EL (cell line): ENCODE measurements around the gene ADGRA1.

ENCODE experiments used
- DNase-seq: peaks from one replicate; pipeline ENCODE4 v3.0.0-alpha.2; 2016

ADGRA1 gene

GRCh38 chr10:133113146-133113830 lies 25.6 kb downstream of the ADGRA1 start:
- no peak for DNase-seq

- no peak for DNase-seq
Observed at GRCh38 chr10:133113847-133114246, 26.1 kb downstream of the ADGRA1 start.

GRCh38 chr10:133114251-133114650 lies 26.5 kb downstream of the ADGRA1 start:
- no peak for DNase-seq

- no peak for DNase-seq
Observed at GRCh38 chr10:133114726-133115452, 27.2 kb downstream of the ADGRA1 start.

- no peak for DNase-seq
Observed at GRCh38 chr10:133115453-133115842, 27.7 kb downstream of the ADGRA1 start.

- DNase-seq, result no peak
Observed at GRCh38 chr10:133115976-133116375, 28.3 kb downstream of the ADGRA1 start.

- DNase-seq, result no peak
Observed at GRCh38 chr10:133116455-133116854, 28.7 kb downstream of the ADGRA1 start.

- no peak for DNase-seq
Observed at GRCh38 chr10:133117036-133117687, 29.4 kb downstream of the ADGRA1 start.

- DNase-seq, result no peak
Observed at GRCh38 chr10:133117688-133118071, 30.0 kb downstream of the ADGRA1 start.

- no peak for DNase-seq
Observed at GRCh38 chr10:133121479-133121878, 33.8 kb downstream of the ADGRA1 start.

GRCh38 chr10:133122171-133122935 lies 34.6 kb downstream of the ADGRA1 start:
- no peak for DNase-seq

GRCh38 chr10:133123050-133123745 lies 35.5 kb downstream of the ADGRA1 start:
- DNase-seq, result no peak

- no peak for DNase-seq
Observed at GRCh38 chr10:133123746-133124356, 36.1 kb downstream of the ADGRA1 start.

- DNase-seq, result no peak
Observed at GRCh38 chr10:133124357-133125211, 36.9 kb downstream of the ADGRA1 start.

- DNase-seq, result no peak
Observed at GRCh38 chr10:133125901-133126300, 38.2 kb downstream of the ADGRA1 start.

GRCh38 chr10:133126431-133127290 lies 38.9 kb downstream of the ADGRA1 start:
- no peak for DNase-seq

GRCh38 chr10:133127291-133128125 lies 39.8 kb downstream of the ADGRA1 start:
- DNase-seq, result no peak

GRCh38 chr10:133128126-133129070 lies 40.7 kb downstream of the ADGRA1 start:
- no peak for DNase-seq
